HepG2 (cell line): ENCODE results near the gene RNLS. TPM values are rescaled to one million over a fixed set of nuclear protein-coding genes. Genes with fewer than 3 reads are reported as not detected.

Experiments used
- ATAC-seq: fragments of 200-7000 bp; cut with Tn5 transposase; 3 replicates; pipeline ENCODE4 v1.9.1; 2020; ENCODE audit warnings: mild to moderate bottlenecking, moderate library complexity
- BruUV-seq: library from RNA; stranded (reverse); fragments of 400-500 nt; replicated peaks from 2 replicates; lab custom pipeline; 2021; lab: Mats Ljungman, UMichigan
- CTCF ChIA-PET: fragments of 300-600 bp; formaldehyde crosslinking; extraction: SDS; loops from one replicate; lab custom pipeline; 2021; ENCODE audit warnings: low total read pairs, inconsistent platforms, low intra/inter-chr PET ratio; lab: Yijun Ruan, JAX
- POLR2A ChIA-PET: fragments of 350-600 bp; sonication (Branson Sonifier 250); formaldehyde crosslinking; loops from one replicate; lab custom pipeline; 2020; ENCODE audit warnings: antibody characterized with exemption, inconsistent platforms; lab: Yijun Ruan, JAX
- DNase-seq: peaks from one replicate; pipeline ENCODE4 v3.0.0-alpha.2; 2015; ENCODE audit warnings: low spot score
- FAIRE-seq: peaks from 3 replicates; lab custom pipeline; 2011; peaks lifted over from hg19 to GRCh38; lab: Jason Lieb, UNC
- H2AFZ ChIP-seq: one replicate; pipeline ENCODE4 v1.6.1; 2011; ENCODE audit warnings: low read length, inconsistent platforms
- H3K27ac ChIP-seq: fragments of 300-600 bp; 3 replicates; pipeline ENCODE4 v1.8.0; 2011; ENCODE audit warnings: mixed run types, mild to moderate bottlenecking, mixed read lengths, low read length, inconsistent platforms; ENCODE audit not compliant: insufficient read depth; ENCODE audit errors: extremely low read length
- H3K27me3 ChIP-seq, 2 experiments: fragments of 200-600 bp in 1 of 2; 2 replicates in 1 of 2; 3 replicates in 1 of 2; pipeline versions ENCODE4 v1.6.0 to v1.8.0; 2011; ENCODE audit warnings: low read length in 2 of 2, mild to moderate bottlenecking in 2 of 2, moderate library complexity in 2 of 2, inconsistent platforms in 1 of 2; ENCODE audit not compliant: insufficient read depth in 2 of 2, control insufficient read depth in 1 of 2
- H3K36me3 ChIP-seq, 2 experiments: fragments of 200-600 bp in 1 of 2; replicated peaks in 1 of 2; 2 replicates in 1 of 2; 3 replicates in 1 of 2; pipeline versions ENCODE4 v1.5.1 to v1.8.0; 2011; ENCODE audit warnings: low read length in 2 of 2, inconsistent platforms in 1 of 2; ENCODE audit not compliant: insufficient read depth in 2 of 2, control insufficient read depth in 1 of 2
- H3K4me1 ChIP-seq: 2 replicates; pipeline ENCODE4 v1.5.1; 2012; ENCODE audit warnings: low read length, inconsistent platforms; ENCODE audit not compliant: insufficient read depth
- H3K4me2 ChIP-seq: 2 replicates; pipeline ENCODE4 v1.6.0; 2011; ENCODE audit warnings: low read depth, low read length, inconsistent platforms
- H3K4me3 ChIP-seq, 3 experiments: fragments of 200-600 bp in 1 of 3; sonication (generic), shearing (Covaris generic) in 1 of 3; replicated peaks in 1 of 3; 2 replicates each; pipeline ENCODE4 v1.5.1; 2011 to 2016; ENCODE audit warnings: low read length in 3 of 3, inconsistent platforms in 2 of 3, low read depth in 2 of 3, mild to moderate bottlenecking in 2 of 3, control low read depth in 1 of 3, mixed read lengths in 1 of 3; ENCODE audit not compliant: insufficient read depth in 1 of 3
- H3K79me2 ChIP-seq: one replicate; pipeline ENCODE4 v1.6.1; 2011; ENCODE audit warnings: low read length, inconsistent platforms; ENCODE audit not compliant: insufficient read depth
- H3K9ac ChIP-seq: 2 replicates; pipeline ENCODE4 v1.6.0; 2011; ENCODE audit warnings: mild to moderate bottlenecking, low read depth, low read length, inconsistent platforms; ENCODE audit not compliant: insufficient read depth
- H3K9me3 ChIP-seq: 2 replicates; pipeline ENCODE4 v1.5.1; 2012; ENCODE audit warnings: mild to moderate bottlenecking, low read length
- H4K20me1 ChIP-seq: 2 replicates; pipeline ENCODE4 v1.6.0; 2011; ENCODE audit warnings: inconsistent platforms, mild to moderate bottlenecking, low read length, moderate library complexity; ENCODE audit not compliant: insufficient read depth
- ERF ChIP-seq: IDR thresholded peaks from 2 replicates; pipeline ENCODE4 v1.6.1; 2018; ENCODE audit warnings: missing biosample characterization, missing genetic modification reagents
- GZF1 ChIP-seq: sonication (generic); formaldehyde crosslinking; IDR thresholded peaks from 2 replicates; pipeline ENCODE4 v1.5.1; 2020; ENCODE audit warnings: mild to moderate bottlenecking, missing genetic modification reagents
- ZEB1 ChIP-seq: IDR thresholded peaks from 2 replicates; pipeline ENCODE4 v1.6.1; 2012; ENCODE audit warnings: mild to moderate bottlenecking, low read depth, inconsistent platforms; ENCODE audit not compliant: insufficient replicate concordance
- ZNF230 ChIP-seq: sonication (generic); formaldehyde crosslinking; IDR thresholded peaks from 2 replicates; pipeline ENCODE4 v1.4.0; 2020; ENCODE audit warnings: mild to moderate bottlenecking, missing genetic modification reagents
- ZNF616 ChIP-seq: sonication (generic); formaldehyde crosslinking; IDR thresholded peaks from 2 replicates; pipeline ENCODE4 v1.5.0; 2020; ENCODE audit warnings: low read depth, mild to moderate bottlenecking, missing genetic modification reagents
- in situ Hi-C: cut with HindIII; loops from 2 replicates; pipeline ENCODE4 v1.10.0; 2017; ENCODE audit warnings: low pct_unique_long_range_greater_than_20kb; ENCODE audit not compliant: extremely low pct_ligation_motif_present
- intact Hi-C: fragments of 100-400 bp; cut with micrococcal nuclease; formaldehyde crosslinking; loops from one replicate; pipeline ENCODE4 v1.10.0; 2022; ENCODE audit not compliant: unreplicated experiment
- polyA plus RNA-seq, 8 experiments: library from polyadenylated mRNA; depleted of rRNA in 3 of 8; stranded (reverse) in 7 of 8; unstranded in 1 of 8; fragments of >200 nt; fragmentation: Illumina TruSeq in 4 of 8; extraction: Trizol in 4 of 8; gene quantifications; 2 replicates each; pipeline versions ENCODE4 v1.2.1 to v1.2.3, GENCODE V29; 2011 to 2016; ENCODE audit warnings: low read depth in 4 of 8, missing spikeins in 1 of 8, mixed read lengths in 1 of 8; ENCODE audit not compliant: insufficient read depth in 1 of 8
- total RNA-seq, 5 experiments: library from RNA; depleted of rRNA; stranded (reverse); fragments of >200 nt; fragmentation: Illumina TruSeq; extraction: Trizol; gene quantifications; 2 replicates each; pipeline ENCODE4 v1.2.3, GENCODE V29; 2016; ENCODE audit warnings: low read depth in 1 of 5
- TF ChIP-seq, protein P1 (sequence below): sonication (generic); formaldehyde crosslinking; IDR thresholded peaks from 2 replicates; pipeline ENCODE4 v1.4.0; 2020; ENCODE audit warnings: missing genetic modification reagents
- TF ChIP-seq, protein P2 (sequence below): sonication (generic); formaldehyde crosslinking; IDR thresholded peaks from 2 replicates; pipeline ENCODE4 v1.5.1; 2020; ENCODE audit warnings: mild to moderate bottlenecking, missing genetic modification reagents, moderate library complexity

The RNLS gene
- total and polyA plus RNA-seq, 2 of the 13 experiments (the other 11 are each of a cell fraction or from before 2014, with no cell fraction given): not detected

DNA sequence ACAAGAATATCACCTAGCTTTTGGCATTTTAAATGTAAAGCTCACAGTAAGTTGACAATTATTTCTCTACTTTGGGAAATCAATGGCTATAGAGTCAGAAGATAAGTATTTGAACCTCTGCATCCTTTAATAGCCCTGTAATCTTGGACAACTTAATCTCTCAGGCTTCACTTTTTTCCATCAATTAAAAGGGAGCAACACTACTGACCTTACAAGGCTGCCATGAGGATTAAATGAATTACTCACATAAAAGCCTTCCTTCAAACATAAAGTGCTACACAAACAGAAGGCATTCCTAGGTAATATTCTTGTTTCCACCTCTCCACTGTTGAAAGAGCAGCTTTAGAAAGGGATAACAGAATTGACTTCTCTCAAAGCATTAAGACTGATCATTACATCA lies 266.0 kb downstream of the RNLS start:
- Histone ChIP-seq H2AFZ (no peak overlapping the region), H3K4me2 (no peak overlapping the region), H3K9ac (no peak overlapping the region), H3K27ac (no peak overlapping the region), H3K36me3 (no peaks in the 10 kb centered on the region), H3K4me1 (no peaks in the 10 kb centered on the region), H3K4me3 (no peak overlapping the region), H3K9me3 (peaks cover 35% of the 10 kb centered on the region), H3K27me3 (no peaks in the 10 kb centered on the region), H3K79me2 (no peaks in the 10 kb centered on the region), H4K20me1 (no peaks in the 10 kb centered on the region)
- DNase-seq: no peak
- FAIRE-seq: no peak
- ChIA-PET CTCF (no interaction called here), POLR2A (no interaction called here)
- ATAC-seq: no peak
- TF ChIP-seq ERF (CRISPR knock-in tag) (no peak), ZEB1 (no peak), ZNF230 (no peak), GZF1 (CRISPR knock-in tag) (no peak), ZNF616 (CRISPR knock-in tag) (no peak)
- TF ChIP-seq, protein P1, sequence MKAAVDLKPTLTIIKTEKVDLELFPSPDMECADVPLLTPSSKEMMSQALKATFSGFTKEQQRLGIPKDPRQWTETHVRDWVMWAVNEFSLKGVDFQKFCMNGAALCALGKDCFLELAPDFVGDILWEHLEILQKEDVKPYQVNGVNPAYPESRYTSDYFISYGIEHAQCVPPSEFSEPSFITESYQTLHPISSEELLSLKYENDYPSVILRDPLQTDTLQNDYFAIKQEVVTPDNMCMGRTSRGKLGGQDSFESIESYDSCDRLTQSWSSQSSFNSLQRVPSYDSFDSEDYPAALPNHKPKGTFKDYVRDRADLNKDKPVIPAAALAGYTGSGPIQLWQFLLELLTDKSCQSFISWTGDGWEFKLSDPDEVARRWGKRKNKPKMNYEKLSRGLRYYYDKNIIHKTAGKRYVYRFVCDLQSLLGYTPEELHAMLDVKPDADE (CRISPR knock-in tag): no peak
- TF ChIP-seq, protein P2, sequence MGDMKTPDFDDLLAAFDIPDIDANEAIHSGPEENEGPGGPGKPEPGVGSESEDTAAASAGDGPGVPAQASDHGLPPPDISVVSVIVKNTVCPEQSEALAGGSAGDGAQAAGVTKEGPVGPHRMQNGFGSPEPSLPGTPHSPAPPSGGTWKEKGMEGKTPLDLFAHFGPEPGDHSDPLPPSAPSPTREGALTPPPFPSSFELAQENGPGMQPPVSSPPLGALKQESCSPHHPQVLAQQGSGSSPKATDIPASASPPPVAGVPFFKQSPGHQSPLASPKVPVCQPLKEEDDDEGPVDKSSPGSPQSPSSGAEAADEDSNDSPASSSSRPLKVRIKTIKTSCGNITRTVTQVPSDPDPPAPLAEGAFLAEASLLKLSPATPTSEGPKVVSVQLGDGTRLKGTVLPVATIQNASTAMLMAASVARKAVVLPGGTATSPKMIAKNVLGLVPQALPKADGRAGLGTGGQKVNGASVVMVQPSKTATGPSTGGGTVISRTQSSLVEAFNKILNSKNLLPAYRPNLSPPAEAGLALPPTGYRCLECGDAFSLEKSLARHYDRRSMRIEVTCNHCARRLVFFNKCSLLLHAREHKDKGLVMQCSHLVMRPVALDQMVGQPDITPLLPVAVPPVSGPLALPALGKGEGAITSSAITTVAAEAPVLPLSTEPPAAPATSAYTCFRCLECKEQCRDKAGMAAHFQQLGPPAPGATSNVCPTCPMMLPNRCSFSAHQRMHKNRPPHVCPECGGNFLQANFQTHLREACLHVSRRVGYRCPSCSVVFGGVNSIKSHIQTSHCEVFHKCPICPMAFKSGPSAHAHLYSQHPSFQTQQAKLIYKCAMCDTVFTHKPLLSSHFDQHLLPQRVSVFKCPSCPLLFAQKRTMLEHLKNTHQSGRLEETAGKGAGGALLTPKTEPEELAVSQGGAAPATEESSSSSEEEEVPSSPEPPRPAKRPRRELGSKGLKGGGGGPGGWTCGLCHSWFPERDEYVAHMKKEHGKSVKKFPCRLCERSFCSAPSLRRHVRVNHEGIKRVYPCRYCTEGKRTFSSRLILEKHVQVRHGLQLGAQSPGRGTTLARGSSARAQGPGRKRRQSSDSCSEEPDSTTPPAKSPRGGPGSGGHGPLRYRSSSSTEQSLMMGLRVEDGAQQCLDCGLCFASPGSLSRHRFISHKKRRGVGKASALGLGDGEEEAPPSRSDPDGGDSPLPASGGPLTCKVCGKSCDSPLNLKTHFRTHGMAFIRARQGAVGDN (CRISPR knock-in tag): no peak
- in situ Hi-C loops (no loop called here), intact Hi-C loops (no loop called here)
- BruUV-seq: no TSS peak
